GM19193 (cell line): ENCODE data around the gene CUX1.

Experiments
- POLR2A ChIP-seq: IDR thresholded peaks from 4 replicates; pipeline ENCODE4 v1.6.1; 2011; ENCODE audit not compliant: insufficient read depth, insufficient read length; ENCODE audit errors: extremely low read depth

CUX1 gene

GRCh38 chr7:102089175-102090098, 272.0 kb downstream of the CUX1 start:
- no peak for TF ChIP-seq POLR2A

GRCh38 chr7:102093599-102094315, 276.3 kb downstream of the CUX1 start:
- TF ChIP-seq POLR2A: no peak

GRCh38 chr7:102094316-102094650, 276.9 kb downstream of the CUX1 start:
- TF ChIP-seq POLR2A: no peak

GRCh38 chr7:102095321-102096011, 278.0 kb downstream of the CUX1 start:
- no peak for TF ChIP-seq POLR2A

GRCh38 chr7:102096012-102096332, 278.5 kb downstream of the CUX1 start:
- no peak for TF ChIP-seq POLR2A

- no peak for TF ChIP-seq POLR2A
Measured at GRCh38 chr7:102096706-102097427, 279.4 kb downstream of the CUX1 start.

- no peak for TF ChIP-seq POLR2A
Measured at GRCh38 chr7:102097601-102098161, 280.3 kb downstream of the CUX1 start.

GRCh38 chr7:102098986-102099385, 281.6 kb downstream of the CUX1 start:
- no peak for TF ChIP-seq POLR2A

GRCh38 chr7:102099474-102099873, 282.0 kb downstream of the CUX1 start:
- TF ChIP-seq POLR2A: no peak

GRCh38 chr7:102101111-102101551, 283.7 kb downstream of the CUX1 start:
- no peak for TF ChIP-seq POLR2A

GRCh38 chr7:102101926-102102325, 284.5 kb downstream of the CUX1 start:
- TF ChIP-seq POLR2A: no peak

GRCh38 chr7:102103027-102103372, 285.6 kb downstream of the CUX1 start:
- no peak for TF ChIP-seq POLR2A

- TF ChIP-seq POLR2A: no peak
Measured at GRCh38 chr7:102104245-102104644, 286.8 kb downstream of the CUX1 start.

- TF ChIP-seq POLR2A: no peak
Measured at GRCh38 chr7:102106625-102107024, 289.2 kb downstream of the CUX1 start.
